NCI-H526 (cell line): ENCODE results near the gene RNF5.

Experiments used
- DNase-seq, 2 experiments: peaks; one replicate each; lab custom pipeline; 2025; lab: John Stamatoyannopoulos, UW

RNF5 gene

DNA sequence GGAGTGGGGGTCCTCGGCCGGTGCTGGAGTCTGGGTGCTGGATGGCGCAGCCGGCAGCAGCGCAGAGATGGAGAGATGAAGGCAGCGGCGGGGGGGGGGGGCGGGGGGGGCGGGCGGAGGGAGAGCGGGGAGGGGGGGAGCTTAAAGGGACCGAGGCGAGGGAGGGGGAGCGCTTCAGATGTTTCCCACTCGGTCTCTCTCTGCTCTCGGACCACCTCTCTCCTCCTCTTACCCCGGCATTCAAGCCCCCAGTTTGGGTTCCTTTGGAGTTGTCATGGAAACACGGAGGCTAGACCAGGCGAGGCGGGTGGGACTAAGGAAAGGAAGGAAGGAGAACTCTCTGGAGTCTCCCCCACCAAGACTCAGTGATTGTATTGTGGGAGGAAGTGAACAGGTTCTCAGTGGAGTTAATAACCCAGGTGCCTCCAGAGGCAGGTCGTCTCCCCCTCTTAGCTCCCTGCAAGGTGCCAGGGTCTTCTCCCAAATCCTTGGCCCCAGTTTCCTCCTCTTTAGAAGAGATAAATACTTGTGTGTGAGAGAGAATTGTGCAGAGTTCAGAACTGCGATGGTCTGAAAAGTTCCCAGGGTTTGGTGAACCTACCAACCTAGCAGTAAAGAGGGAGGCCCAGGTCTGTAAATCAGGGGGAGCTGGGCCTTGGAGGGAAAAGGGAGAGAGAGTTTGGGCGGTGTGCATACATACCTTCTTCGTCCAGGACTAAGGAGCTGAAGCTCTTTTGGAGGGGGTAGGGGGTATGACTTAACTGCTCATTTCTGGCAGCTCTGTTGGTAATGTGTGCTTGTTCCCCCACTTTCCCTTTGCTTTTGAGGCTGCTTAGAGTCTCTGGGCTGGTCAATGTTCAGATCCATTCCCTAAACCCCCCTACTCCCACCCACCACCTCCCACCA, 26.1 kb upstream of the RNF5 start, which contains the start of gene PRRT1:
Gene PRRT1 (minus strand): TSS at position 77 of the 906 bp plus-strand sequence. CDS start 112 bp downstream, outside the sequence.
- no peak for DNase-seq

DNA sequence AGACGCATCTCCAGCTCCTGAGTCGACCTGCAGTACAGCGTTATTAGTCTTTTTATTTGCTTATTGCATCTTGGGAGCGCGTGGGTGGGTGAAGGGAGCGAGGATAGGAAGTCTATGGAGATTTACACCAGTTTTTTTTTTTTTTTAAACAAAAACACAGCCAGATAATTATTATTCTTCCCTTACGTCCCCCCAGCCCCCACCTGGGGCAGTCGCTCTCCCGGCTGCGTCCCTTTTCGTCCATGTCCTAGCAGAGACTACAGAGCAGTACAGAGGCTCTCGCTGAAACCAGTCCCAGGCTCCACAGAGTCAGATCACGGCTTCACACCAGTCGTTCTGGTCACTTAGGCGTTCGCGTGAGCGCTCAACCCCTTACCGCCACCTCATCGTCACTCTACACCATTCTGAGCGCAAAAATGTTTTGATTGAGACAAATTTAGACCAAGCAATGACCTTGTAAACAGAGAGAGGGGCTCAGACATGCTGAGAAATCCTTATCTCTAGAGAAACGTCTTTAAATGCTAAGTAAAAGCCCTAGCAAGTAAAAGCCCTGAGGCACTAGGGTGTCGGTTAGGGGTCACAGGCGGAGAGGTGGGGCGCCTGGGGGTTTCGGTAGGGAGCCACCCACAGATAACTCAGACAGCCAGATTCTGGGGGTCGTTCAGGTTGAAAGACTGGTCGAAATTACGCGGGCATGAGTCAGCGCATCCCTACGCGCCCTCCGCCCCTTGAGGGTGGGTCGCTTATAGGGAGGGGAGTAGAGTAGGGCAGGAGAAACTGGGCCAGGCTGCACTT, 25.2 kb upstream of the RNF5 start:
- DNase-seq = peak in 1 of 2 experiments; percentile 74

DNA sequence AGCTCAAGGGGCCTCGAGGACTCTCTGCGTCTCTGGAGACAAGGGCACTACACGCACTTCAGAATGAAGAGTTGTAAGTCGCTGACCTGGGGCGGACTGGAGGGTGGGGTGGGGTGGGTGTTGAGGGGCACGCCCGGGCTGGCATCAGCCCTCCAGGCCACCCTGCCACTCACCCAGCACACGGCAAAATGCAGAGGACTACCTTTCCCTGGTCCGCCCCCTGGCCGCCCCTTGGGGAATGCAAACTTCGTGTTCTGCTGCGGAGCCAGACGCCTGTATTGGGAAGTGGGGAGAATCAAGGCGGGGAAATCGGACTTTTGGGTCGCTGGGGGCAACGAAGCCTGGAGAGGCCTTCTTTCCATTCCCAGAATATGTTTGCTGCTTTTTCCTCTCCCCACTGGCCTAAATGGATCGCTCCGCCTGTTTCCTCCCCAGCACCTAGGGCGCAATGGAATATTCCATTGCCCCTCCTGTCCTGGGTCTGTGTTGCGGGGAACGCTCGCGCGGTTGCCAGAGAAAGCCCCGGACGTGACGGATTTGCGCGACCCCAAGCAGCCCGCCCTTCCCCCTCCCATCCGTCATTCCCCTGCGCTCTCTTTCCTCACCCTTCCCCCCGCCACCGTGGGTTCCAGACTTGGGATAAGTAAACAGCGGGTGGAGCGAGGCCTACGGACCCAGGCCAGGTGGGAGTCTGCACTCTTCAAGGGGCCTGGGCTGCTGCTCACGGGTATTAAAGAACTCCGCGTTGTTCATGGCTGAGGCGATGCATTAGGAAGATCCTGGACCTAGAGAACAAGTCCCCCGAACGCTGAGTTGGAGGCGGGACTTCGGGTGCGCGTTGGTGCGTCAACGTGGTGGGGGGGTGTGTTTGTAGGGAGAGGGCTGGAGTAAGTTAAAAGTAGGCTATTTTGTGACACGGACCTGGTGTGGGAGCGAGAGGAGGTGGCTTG, 24.4 kb upstream of the RNF5 start, which contains the start of gene PPT2:
Gene PPT2 (plus strand): TSS at position 578 of the 950 bp plus-strand sequence. CDS start 454 bp downstream, outside the sequence.
- peak; percentile 85 to 93 for DNase-seq

DNA sequence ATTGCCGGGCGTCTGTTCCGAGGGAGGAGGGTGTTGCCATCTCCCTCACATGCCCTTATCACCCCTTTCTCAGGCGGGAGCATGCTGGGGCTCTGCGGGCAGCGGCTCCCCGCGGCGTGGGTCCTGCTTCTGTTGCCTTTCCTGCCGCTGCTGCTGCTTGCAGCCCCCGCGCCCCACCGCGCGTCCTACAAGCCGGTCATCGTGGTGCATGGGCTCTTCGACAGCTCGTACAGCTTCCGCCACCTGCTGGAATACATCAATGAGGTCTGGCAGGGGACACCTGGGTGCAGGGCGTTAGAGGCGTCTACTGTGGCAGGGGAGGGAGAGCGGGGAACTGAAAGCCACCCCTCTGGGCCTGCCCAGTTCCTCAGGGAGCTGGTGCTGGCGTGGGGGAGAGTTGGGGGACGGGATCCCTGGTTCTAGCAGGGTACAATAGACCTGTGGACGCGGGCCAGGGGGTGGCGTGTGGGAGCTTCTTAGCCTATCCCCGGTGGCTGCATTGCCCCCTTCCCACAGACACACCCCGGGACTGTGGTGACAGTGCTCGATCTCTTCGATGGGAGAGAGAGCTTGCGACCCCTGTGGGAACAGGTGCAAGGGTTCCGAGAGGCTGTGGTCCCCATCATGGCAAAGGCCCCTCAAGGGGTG, 23.6 kb upstream of the RNF5 start:
- DNase-seq = peak; percentile 53 to 83

DNA sequence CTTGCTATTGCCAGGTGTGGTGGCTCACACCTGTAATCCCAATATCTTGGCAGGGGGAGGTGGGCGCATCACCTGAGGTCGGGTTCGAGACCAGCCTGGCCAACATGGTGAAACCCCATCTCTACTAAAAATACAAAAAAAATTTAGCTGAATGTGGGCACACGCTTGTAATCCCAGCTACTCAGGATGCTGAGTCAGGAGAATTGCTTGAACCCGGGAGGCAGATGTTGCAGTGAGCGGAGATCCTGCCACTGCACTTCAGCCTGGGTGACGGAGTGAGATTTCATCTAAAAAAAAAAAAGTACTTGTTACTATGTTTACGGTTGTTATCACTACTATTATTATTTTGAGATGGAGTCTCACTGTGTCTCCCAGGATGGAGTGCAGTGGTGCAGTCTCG, 21.3 kb upstream of the RNF5 start:
- no peak for DNase-seq

DNA sequence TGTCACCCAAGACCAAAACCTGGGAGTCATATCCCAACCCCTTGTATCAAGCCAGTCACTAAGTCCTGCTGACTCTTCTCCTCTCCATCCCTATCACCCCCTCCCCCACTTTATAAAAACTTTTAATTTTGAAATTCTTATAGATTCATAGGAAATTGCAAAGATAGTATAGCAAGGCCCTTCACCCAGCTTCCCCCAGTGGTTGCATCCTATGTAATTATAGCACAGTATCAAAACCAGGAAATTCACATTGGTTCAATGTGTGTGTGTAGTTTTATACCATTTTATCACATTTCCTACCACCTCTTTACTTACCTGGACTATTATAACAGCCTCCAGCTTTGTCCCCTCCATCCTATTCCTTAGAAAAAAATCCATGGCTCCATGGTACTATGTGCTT, 20.2 kb upstream of the RNF5 start:
- no peak for DNase-seq

DNA sequence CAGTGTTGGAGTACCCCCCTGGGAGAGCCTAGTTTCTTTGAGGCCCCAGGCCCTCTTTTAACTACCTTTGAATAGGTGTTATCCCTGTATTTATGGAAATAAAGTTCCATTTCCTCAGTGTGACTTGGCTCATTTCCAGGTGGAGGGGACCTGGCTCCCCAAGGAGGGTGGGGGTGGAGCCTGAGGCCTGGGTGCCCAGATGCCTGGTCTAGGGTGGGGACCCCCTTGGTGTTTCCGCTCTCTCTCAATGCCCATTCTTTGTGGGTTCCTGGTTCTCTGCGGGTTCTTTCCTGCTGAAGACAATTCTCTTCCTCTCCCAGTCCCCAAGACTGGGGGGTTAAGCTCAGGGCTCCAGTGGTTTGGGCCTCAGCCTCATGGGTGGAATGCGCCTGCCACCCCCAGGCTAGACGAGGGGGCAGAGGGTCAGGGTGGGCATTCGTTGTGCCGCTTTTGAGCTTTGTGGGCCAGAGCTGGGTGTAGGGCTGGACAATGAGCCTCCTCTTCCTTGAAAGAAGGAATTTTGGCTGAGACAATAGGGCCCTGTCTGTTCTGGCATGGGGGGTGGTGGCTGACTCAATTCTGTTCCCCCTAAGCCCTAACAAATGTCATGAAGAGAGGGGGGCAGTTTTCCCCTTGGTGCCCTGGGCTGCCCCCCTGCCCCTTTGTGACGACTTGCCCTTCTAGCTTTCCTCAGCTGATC, 14.5 kb upstream of the RNF5 start:
- DNase-seq = no peak

DNA sequence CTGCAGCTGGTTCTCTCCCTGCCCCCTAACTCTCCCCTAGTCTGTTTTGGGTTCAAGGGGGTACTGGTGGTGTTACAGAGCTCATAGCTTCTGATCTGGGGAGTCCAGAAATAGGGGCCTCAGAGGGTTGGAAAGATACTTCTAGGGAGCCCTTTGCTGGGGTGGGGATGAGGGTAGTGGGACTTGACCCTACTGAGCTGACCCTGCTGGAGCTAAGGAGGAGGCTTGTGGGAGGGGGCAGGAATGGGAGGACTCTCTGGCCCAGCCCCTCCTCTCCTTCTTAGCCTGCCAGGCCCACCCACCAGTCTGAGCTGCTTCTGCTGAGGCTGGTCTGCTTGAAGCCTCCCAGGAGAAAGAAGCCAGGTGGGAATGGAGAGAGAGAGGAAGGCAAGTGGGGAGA, 13.9 kb upstream of the RNF5 start, which contains the start of gene EGFL8:
Gene EGFL8 (plus strand): TSS at position 301 of the 400 bp plus-strand sequence. CDS start 1,571 bp downstream, outside the sequence.
- DNase-seq = no peak

DNA sequence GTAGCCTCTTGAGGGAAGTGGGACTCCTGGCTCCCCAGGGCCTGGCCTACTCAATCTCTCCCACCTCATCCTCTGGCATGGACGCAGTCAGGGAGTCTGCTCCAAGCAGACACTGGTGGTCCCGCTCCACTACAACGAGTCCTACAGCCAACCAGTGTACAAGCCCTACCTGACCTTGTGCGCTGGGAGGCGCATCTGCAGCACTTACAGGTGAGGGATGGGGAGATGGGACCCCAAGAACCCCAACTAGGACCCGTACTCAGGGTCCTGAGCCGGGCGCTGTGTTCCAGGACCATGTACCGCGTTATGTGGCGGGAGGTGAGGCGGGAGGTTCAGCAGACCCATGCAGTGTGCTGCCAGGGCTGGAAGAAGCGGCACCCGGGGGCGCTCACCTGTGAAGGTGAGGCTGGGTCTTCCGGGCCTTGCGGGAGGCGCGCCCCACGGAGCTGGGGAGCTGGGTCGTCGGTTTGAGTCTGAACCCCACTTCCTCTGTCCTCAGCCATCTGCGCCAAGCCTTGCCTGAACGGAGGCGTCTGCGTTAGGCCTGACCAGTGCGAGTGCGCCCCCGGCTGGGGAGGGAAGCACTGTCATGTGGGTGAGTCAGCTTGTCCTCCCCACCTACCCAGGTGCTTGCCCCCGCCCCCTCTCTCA, 11.7 kb upstream of the RNF5 start:
- no peak for DNase-seq

DNA sequence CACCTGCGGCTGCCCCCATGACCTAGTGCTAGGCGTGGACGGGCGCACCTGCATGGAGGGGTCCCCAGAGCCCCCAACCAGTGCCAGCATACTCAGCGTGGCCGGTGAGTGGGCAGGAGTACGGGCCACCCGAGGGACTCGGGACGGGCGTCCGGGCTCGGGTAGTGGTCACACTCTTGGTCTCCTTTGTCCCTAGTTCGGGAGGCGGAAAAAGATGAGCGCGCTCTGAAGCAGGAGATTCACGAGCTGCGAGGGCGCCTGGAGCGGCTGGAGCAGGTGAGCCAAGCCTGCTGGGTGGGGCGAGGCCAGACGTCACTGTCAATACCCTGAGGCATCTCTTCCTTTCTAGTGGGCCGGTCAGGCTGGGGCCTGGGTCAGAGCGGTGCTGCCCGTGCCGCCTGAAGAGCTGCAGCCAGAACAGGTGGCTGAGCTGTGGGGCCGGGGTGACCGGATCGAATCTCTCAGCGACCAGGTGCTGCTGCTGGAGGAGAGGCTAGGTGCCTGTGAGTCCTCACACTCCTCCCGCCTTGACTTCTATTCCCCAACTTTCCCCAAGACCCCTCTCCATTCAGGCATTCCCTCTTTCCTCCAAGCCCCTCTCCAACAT, 10.9 kb upstream of the RNF5 start:
- DNase-seq = no peak

DNA sequence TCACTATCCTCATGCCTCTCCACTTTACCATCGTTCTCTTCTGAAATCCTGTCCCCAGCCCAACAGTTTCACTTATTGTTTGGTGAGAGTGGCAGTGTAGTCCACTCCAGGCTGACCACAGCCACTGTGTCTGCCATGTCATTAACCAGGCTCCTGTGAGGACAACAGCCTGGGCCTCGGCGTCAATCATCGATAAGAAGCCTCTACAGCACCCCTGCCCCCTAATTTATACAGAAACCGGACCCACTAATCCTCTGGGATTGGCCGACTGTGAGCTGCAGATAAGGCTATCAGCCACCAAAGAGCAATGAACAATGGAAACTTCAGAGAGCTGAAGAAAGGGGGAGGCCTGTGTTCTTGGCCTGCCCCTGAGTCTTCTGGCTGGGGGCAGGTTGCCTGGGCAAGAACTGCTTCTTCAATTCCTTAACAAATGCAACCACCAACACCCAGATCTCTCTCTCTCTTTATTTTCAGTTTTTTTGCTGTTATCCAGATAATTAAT, 10.4 kb upstream of the RNF5 start:
- no peak for DNase-seq

DNA sequence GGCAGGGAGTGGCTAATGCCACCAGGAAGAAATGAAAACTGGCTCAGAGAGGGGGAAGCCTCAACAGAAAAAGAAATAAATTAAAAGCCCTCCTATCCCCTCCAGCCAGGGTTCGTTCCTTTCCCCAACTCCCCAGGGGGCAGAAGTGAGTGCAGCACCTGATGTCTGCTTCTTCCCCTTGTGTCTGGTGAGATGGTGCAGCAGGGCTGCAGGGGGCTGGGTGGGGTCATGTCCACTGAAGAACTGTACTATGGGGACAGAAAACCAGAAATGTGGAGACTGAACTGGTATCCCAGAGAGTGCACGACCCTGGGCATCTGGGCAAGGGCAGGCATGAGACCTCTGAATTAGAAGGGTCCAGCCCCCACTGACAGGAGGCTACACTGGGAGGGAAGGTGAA, 9.9 kb upstream of the RNF5 start:
- no peak for DNase-seq

DNA sequence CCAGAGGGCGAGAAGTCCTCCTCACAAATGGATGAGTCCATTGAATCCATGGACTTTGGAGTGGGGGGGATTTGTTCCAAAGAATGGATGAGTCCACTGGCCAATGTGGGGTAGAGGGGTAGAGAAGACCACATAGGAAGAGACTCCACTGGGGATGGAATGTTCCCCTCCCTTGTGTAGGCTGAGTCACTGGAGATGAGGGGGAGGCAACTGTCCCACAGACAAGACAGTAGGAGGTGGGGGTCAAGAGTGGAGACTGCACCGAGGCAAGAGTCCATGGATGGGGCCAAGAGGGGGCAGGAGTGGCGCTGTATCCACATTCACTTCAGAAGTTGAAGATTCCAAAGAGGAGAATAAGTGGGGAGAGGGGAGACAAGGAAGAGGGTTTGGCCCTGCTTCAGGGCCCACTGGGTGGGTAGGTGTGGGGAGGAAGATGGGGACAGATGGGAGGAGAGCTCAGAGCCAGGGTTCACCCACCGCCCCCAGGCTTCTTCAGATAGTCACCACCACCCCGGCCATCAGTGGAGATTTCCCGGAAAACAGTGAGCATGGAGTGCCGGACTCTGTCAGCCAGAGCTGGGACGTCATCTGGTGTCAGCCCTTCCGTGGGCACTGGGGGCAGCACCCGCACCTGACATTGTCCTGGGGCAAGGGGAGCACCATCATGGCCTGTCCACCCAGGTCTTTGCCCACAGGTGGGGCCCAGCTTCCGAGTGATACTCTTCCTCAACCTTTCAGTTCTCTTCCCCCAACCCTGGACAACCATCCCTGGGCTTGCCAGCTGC, 9.2 kb upstream of the RNF5 start:
- no peak for DNase-seq

DNA sequence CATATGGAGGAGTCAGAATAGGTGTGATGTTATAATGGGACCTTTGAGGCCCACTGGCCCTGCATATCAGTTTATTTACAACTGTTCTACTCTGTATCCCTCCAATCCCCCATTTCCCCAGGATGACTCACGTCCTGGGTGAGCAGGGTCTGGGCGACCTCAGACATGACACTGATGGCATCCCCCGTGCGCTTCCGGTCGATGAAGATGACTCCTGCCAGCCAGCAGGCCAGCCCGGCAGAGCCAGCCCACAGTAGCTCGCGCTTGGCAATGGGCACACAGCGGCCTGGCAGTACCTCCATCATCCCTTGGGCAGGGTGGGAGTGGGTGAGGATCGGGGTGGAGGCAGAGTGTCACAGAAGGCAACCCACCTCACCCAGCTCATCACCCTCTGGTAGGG, 7.9 kb upstream of the RNF5 start:
- DNase-seq = no peak

DNA sequence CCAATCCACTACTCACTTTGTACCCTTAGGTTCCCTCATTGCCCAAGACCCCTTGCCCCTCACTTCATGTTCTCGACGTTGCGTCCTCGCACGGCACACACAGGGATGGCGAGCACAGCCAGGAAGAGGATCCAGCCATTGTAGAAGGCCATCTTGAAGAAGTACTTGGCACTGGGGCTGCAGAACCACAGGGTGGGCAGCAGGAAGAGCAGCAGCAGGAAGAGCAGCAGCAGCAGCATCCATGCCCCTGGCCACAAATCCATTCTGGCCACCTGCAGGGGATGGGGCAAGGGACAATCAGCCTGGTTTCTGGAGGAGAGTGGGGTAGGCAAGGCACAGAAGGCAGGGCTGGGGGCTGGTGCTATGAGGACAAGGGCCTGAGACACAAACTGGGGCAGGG, 7.0 kb upstream of the RNF5 start:
- DNase-seq = no peak

DNA sequence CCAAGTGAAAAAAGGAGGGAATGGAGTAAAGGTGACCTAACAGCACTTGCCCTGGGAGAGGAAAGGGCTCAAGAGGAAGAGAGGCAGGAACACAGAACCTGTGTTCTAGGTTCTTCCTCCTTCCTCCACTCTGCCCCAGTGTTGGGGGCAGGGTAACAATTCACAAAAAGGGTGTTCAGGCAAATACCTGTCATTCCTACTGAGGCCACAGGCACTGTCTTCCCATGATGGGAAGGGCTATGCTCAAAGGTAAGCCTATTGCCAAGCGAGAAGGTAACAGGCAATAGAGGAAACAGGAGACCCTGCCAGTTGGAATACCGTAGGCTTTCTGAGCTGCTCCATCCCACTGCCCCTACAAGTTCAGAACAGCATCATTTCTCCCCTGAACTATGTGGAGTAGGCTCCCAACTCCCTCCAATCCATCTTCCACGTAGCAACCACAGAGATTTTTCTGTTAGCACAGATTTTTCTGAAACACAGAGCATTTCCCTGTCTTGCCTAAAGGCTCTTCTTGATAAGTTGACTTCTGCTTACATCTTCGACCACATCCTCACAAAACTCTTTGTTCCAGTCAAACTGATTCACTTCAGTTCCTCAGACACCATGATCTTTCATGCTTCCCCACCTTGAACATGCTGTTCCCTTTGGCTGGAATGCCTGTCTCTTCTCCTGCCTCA, 5.0 kb upstream of the RNF5 start:
- no peak for DNase-seq

DNA sequence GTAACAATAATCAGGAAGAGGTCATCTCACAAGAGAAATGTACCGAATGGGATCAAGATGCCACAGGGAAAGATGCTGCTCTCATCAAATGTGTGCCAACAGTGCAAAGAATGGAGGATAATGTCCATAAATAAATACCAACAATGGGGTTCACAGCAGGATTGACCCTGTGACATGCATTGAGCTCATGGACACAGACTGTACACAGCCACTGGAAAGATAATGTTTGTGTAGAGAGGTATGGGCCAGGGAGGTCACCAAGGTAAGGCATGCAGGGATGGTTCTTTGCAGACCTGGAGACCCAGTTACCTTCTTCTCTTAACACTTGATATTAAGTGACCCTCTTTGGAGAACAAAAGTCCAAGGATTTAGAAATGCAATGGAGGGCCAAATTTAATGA, 3.8 kb upstream of the RNF5 start:
- DNase-seq = no peak

DNA sequence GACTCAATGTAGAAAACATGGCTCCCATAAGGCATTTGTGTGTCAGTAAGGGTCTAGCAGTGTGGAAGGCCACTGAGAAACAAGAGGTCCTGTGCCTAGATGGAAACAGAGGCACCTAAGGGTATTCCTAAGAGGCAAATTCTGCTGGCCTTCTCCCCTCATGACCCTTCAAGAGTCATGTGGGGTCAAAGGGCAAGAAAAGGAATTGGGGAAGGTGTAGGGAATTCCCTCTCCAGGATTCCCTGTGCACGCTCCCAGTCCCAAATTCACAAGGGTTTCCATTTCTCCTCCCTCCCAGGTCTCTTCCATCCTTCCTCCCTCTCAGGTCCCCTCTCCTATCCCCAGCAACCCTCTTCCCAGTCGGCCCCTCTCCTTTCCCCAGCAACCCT, 2.9 kb upstream of the RNF5 start:
- no peak for DNase-seq
